Activated CD4-positive, alpha-beta T cell treated with anti-CD3 and anti-CD28 coated beads, Interleukin-2, Interleukin-4, amounts not matched to agents 100 ng/mL and 50 ng/mL, durations not matched to agents 16 hours and 8 hours (primary cell): Measurements from ENCODE around the gene INAFM2.

ENCODE experiments used
- DNase-seq: peaks from one replicate; pipeline ENCODE4 v3.0.0-alpha.2; 2020; ENCODE audit warnings: low spot score

The INAFM2 gene

GRCh38 chr15:40287968-40288367, 35.5 kb upstream of the INAFM2 start:
- DNase-seq: no peak

GRCh38 chr15:40289140-40289775, 34.2 kb upstream of the INAFM2 start:
- DNase-seq: no peak

- no peak for DNase-seq
These were observed 33.0 kb upstream of the INAFM2 start for GRCh38 chr15:40290545-40290917.

- no peak for DNase-seq
These were observed 32.4 kb upstream of the INAFM2 start for GRCh38 chr15:40290918-40291574.

- DNase-seq: no peak
These were observed 31.2 kb upstream of the INAFM2 start for GRCh38 chr15:40292246-40292645.

- no peak for DNase-seq
These were observed 30.5 kb upstream of the INAFM2 start for GRCh38 chr15:40293006-40293405.

GRCh38 chr15:40293905-40294895, 29.3 kb upstream of the INAFM2 start:
- DNase-seq: no peak

GRCh38 chr15:40295297-40295696, 28.2 kb upstream of the INAFM2 start:
- no peak for DNase-seq

- no peak for DNase-seq
These were observed 27.5 kb upstream of the INAFM2 start for GRCh38 chr15:40295877-40296560.

GRCh38 chr15:40296561-40297230, 26.8 kb upstream of the INAFM2 start:
- DNase-seq: no peak

GRCh38 chr15:40297356-40297755, 26.1 kb upstream of the INAFM2 start:
- no peak for DNase-seq

- no peak for DNase-seq
These were observed 25.1 kb upstream of the INAFM2 start for GRCh38 chr15:40298216-40298935.

- no peak for DNase-seq
These were observed 23.1 kb upstream of the INAFM2 start for GRCh38 chr15:40300367-40300766.

GRCh38 chr15:40300771-40301170, 22.7 kb upstream of the INAFM2 start:
- no peak for DNase-seq

- no peak for DNase-seq
These were observed 21.9 kb upstream of the INAFM2 start for GRCh38 chr15:40301467-40302179.

GRCh38 chr15:40302288-40302886, 21.1 kb upstream of the INAFM2 start:
- DNase-seq: no peak

GRCh38 chr15:40302981-40303380, 20.5 kb upstream of the INAFM2 start:
- DNase-seq: no peak

- DNase-seq: no peak
These were observed 19.9 kb upstream of the INAFM2 start for GRCh38 chr15:40303576-40303975.

GRCh38 chr15:40305281-40305680, 18.2 kb upstream of the INAFM2 start:
- DNase-seq: no peak

GRCh38 chr15:40306371-40306770, 17.1 kb upstream of the INAFM2 start:
- no peak for DNase-seq
